ENCODE results near the gene DCAF8. TPM values are rescaled to one million over a fixed set of nuclear protein-coding genes. Genes with fewer than 3 reads are reported as not detected.

DCAF8 gene
- total RNA-seq, 1 experiment from 2014 or later = 71.9 TPM

GRCh38 chr1:160171980-160172379 lies 90.4 kb downstream of the DCAF8 start:
- no peak for DNase-seq
- no peaks in the 10 kb centered on the region; the same call in 1 of the 2 replicates for H3K27me3 ChIP-seq

GRCh38 chr1:160171354-160171753 lies 91.0 kb downstream of the DCAF8 start:
- no peak overlapping the region for H3K4me3 ChIP-seq
- H3K9me3 ChIP-seq = no peaks in the 10 kb centered on the region
- H3K27me3 ChIP-seq = no peaks in the 10 kb centered on the region; the same call in 1 of the 2 replicates
- DNase-seq = no peak
- H3K36me3 ChIP-seq = no peaks in the 10 kb centered on the region

More at GRCh38 chr1:160171980-160172379, 90.4 kb downstream of the DCAF8 start:
- H3K36me3 ChIP-seq = no peaks in the 10 kb centered on the region
- H3K9me3 ChIP-seq = no peaks in the 10 kb centered on the region
- no peak overlapping the region for H3K4me3 ChIP-seq

GRCh38 chr1:160169553-160170399 lies 92.6 kb downstream of the DCAF8 start:
- Histone ChIP-seq H3K36me3 (no peaks in the 10 kb centered on the region), H3K9me3 (no peaks in the 10 kb centered on the region), H3K27me3 (no peaks in the 10 kb centered on the region), H3K4me3 (no peak overlapping the region)
- DNase-seq = no peak

GRCh38 chr1:160168609-160169369 lies 93.6 kb downstream of the DCAF8 start:
- DNase-seq = no peak
- Histone ChIP-seq H3K27me3 (no peaks in the 10 kb centered on the region), H3K36me3 (no peaks in the 10 kb centered on the region), H3K9me3 (no peaks in the 10 kb centered on the region), H3K4me3 (no peak overlapping the region)

- H3K27me3 ChIP-seq = no peaks in the 10 kb centered on the region
- no peaks in the 10 kb centered on the region for H3K9me3 ChIP-seq
- no peak overlapping the region for H3K4me3 ChIP-seq
- no peak for DNase-seq
- no peaks in the 10 kb centered on the region for H3K36me3 ChIP-seq
Observed at GRCh38 chr1:160168016-160168415, 94.3 kb downstream of the DCAF8 start.

GRCh38 chr1:160167580-160167979 lies 94.8 kb downstream of the DCAF8 start:
- H3K36me3 ChIP-seq = no peaks in the 10 kb centered on the region
- H3K27me3 ChIP-seq = no peaks in the 10 kb centered on the region
- DNase-seq = no peak
- no peaks in the 10 kb centered on the region for H3K9me3 ChIP-seq
- no peak overlapping the region for H3K4me3 ChIP-seq

GRCh38 chr1:160167056-160167455 lies 95.3 kb downstream of the DCAF8 start:
- no peaks in the 10 kb centered on the region for H3K36me3 ChIP-seq
- H3K27me3 ChIP-seq = no peaks in the 10 kb centered on the region
- H3K4me3 ChIP-seq = no peak overlapping the region
- H3K9me3 ChIP-seq = no peaks in the 10 kb centered on the region
- no peak for DNase-seq

- Histone ChIP-seq H3K36me3 (no peaks in the 10 kb centered on the region), H3K4me3 (no peak overlapping the region), H3K27me3 (no peaks in the 10 kb centered on the region), H3K9me3 (no peaks in the 10 kb centered on the region)
- no peak for DNase-seq
Observed at GRCh38 chr1:160166166-160166868, 96.0 kb downstream of the DCAF8 start.

Other genes with a start within 250 kb of the DCAF8 start
- 4.1 and 4.6 TPM in 2 replicates for gene PIGM, start 230.6 kb downstream of the DCAF8 start, total RNA-seq (2014; rRNA removed; shearing (Covaris generic); ENCODE audit: low replicate concordance)
- not detected in 2 replicates for gene KCNJ10, start 192.4 kb downstream of the DCAF8 start, total RNA-seq (2014; rRNA removed; shearing (Covaris generic); ENCODE audit: low replicate concordance)
- not detected in 2 replicates for gene KCNJ9, start 181.0 kb downstream of the DCAF8 start, total RNA-seq (2014; rRNA removed; shearing (Covaris generic); ENCODE audit: low replicate concordance)
- 18.0 and 20.2 TPM in 2 replicates for gene IGSF8, start 163.9 kb downstream of the DCAF8 start, total RNA-seq (2014; rRNA removed; shearing (Covaris generic); ENCODE audit: low replicate concordance)
- gene ATP1A2, start 146.8 kb downstream of the DCAF8 start, total RNA-seq (2014; rRNA removed; shearing (Covaris generic); ENCODE audit: low replicate concordance) = not detected in 2 replicates
- not detected in 2 replicates for gene ATP1A4, start 110.9 kb downstream of the DCAF8 start, total RNA-seq (2014; rRNA removed; shearing (Covaris generic); ENCODE audit: low replicate concordance)
- gene CASQ1, start 72.0 kb downstream of the DCAF8 start, total RNA-seq (2014; rRNA removed; shearing (Covaris generic); ENCODE audit: low replicate concordance) = not detected in 2 replicates
- gene PEA15, start 57.2 kb downstream of the DCAF8 start, total RNA-seq (2014; rRNA removed; shearing (Covaris generic); ENCODE audit: low replicate concordance) = 243 and 355 TPM in 2 replicates
- 23.7 and 27.2 TPM in 2 replicates for gene PEX19, start 22.6 kb upstream of the DCAF8 start, total RNA-seq (2014; rRNA removed; shearing (Covaris generic); ENCODE audit: low replicate concordance)
- 144 and 206 TPM in 2 replicates for gene COPA, start 80.7 kb upstream of the DCAF8 start, total RNA-seq (2014; rRNA removed; shearing (Covaris generic); ENCODE audit: low replicate concordance)
- 31.5 and 50.6 TPM in 2 replicates for gene NCSTN, start 80.8 kb upstream of the DCAF8 start, total RNA-seq (2014; rRNA removed; shearing (Covaris generic); ENCODE audit: low replicate concordance)
- gene NHLH1, start 104.5 kb upstream of the DCAF8 start, total RNA-seq (2014; rRNA removed; shearing (Covaris generic); ENCODE audit: low replicate concordance) = not detected in 2 replicates
- gene VANGL2, start 138.0 kb upstream of the DCAF8 start, total RNA-seq (2014; rRNA removed; shearing (Covaris generic); ENCODE audit: low replicate concordance) = not detected in 2 replicates

Data from MG63 (cell line).